NCI-H2107 treated with DMSO at 0.1 percent for 48 hours (cell line): ENCODE measurements around the gene RBM33.

Experiments
- DNase-seq: peaks from one replicate; lab custom pipeline; 2025; ENCODE audit not compliant: unreplicated experiment; lab: John Stamatoyannopoulos, UW

Gene RBM33

GRCh38 chr7:155660059-155660757 lies 15.7 kb downstream of the RBM33 start:
- DNase-seq = no peak

GRCh38 chr7:155660758-155661093 lies 16.3 kb downstream of the RBM33 start:
- DNase-seq = no peak

- DNase-seq = no peak
Observed at GRCh38 chr7:155662343-155663043, 18.0 kb downstream of the RBM33 start.

GRCh38 chr7:155663937-155664336 lies 19.5 kb downstream of the RBM33 start:
- no peak for DNase-seq

GRCh38 chr7:155665079-155665956 lies 20.9 kb downstream of the RBM33 start:
- no peak for DNase-seq

- no peak for DNase-seq
Observed at GRCh38 chr7:155665957-155666287, 21.5 kb downstream of the RBM33 start.

GRCh38 chr7:155667241-155667829 lies 22.9 kb downstream of the RBM33 start:
- DNase-seq = no peak

- DNase-seq = no peak
Observed at GRCh38 chr7:155669717-155670505, 25.4 kb downstream of the RBM33 start.

- no peak for DNase-seq
Observed at GRCh38 chr7:155670521-155670920, 26.1 kb downstream of the RBM33 start.

- no peak for DNase-seq
Observed at GRCh38 chr7:155674556-155674955, 30.1 kb downstream of the RBM33 start.

- no peak for DNase-seq
Observed at GRCh38 chr7:155676052-155676451, 31.6 kb downstream of the RBM33 start.

GRCh38 chr7:155677688-155678087 lies 33.2 kb downstream of the RBM33 start:
- no peak for DNase-seq

GRCh38 chr7:155680124-155680523 lies 35.7 kb downstream of the RBM33 start:
- DNase-seq = no peak

GRCh38 chr7:155680864-155681263 lies 36.4 kb downstream of the RBM33 start:
- no peak for DNase-seq

- no peak for DNase-seq
Observed at GRCh38 chr7:155681663-155682062, 37.2 kb downstream of the RBM33 start.

- DNase-seq = no peak
Observed at GRCh38 chr7:155682484-155682883, 38.0 kb downstream of the RBM33 start.

GRCh38 chr7:155683098-155683497 lies 38.6 kb downstream of the RBM33 start:
- DNase-seq = no peak

- DNase-seq = no peak
Observed at GRCh38 chr7:155683714-155684113, 39.3 kb downstream of the RBM33 start.

GRCh38 chr7:155684543-155684942 lies 40.1 kb downstream of the RBM33 start:
- DNase-seq = no peak

- no peak for DNase-seq
Observed at GRCh38 chr7:155685070-155685790, 40.8 kb downstream of the RBM33 start.
